ENCODE data around the gene ZKSCAN7.

Gene ZKSCAN7

DNA sequence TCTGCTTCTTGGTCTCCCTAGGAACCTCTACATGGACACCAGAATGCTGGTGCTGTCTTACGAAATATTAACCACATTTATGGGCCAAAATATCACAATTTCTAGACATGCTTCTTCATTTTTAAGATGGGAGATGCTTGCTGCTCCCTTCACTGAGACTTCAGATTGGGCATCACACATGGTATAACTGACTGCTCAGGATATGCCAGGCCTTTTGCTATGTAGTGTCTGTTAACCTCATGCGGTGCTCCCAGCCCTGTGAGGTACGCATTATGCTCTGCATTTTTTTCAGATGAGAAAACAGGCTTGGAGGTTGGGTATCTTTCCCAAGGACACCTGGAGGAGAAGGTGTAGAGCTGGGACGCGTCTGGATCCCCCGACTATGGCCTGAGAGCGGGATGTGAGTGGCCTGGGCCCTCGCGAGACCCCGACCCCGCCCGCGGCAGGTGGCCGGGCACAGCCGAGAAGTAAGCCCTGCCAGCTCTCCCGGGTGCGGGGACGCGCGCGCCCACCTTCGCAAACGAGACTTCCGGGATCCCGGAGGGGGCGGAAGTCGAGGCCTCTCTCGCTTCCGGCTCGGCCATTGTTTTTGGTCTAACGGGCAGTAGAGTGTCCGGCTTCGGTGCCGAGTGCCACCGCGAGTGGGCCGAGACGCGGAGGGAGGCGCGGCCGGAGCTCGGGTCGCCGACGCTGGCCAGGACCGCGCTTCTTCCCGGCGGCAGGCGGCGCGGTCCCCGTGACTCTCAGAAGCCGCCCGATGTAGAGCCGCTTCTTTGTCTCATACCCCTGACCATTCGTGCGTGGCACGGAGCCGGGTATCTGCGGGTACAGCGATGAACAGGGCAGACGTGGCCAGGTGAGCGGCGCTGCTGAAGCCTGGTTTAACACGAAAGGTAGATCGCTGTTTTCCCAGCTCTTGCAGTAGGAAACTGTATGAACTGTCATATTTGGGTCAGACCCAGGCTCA is at the start of gene ZKSCAN7:
TSS of gene ZKSCAN7 (plus strand) at position 568 of the 967 bp plus-strand sequence. CDS start 1,855 bp downstream, outside the sequence.
- TF ChIP-seq TCF12 (IDR thresholded peaks at IDR 0.05; ENCODE audit: low read depth), result no peak
- no peak for TF ChIP-seq NFIC (IDR thresholded peaks at IDR 0.05)
- no peak for TF ChIP-seq EP300 (IDR thresholded peaks at IDR 0.05; ENCODE audit: borderline replicate concordance)
- no peak for TF ChIP-seq CEBPB (IDR thresholded peaks at IDR 0.05)
- TF ChIP-seq TAF1 (IDR thresholded peaks at IDR 0.05; ENCODE audit: low read depth), result no peak
- TF ChIP-seq RAD21 (IDR thresholded peaks at IDR 0.05; ENCODE audit: low read depth), result no peak
- TF ChIP-seq MAX (IDR thresholded peaks at IDR 0.05), result no peak

GRCh38 chr3:44506556-44506955 is 48.4 kb upstream of the ZKSCAN7 start:
- TF ChIP-seq ZBTB7A (IDR thresholded peaks at IDR 0.05; ENCODE audit: low read depth), result no peak
- no peak for TF ChIP-seq RAD21 (IDR thresholded peaks at IDR 0.05; ENCODE audit: low read depth)
- TF ChIP-seq EGR1 (IDR thresholded peaks at IDR 0.05), result no peak
- no peak for TF ChIP-seq FOXM1 (IDR thresholded peaks at IDR 0.05; ENCODE audit: borderline replicate concordance, low read depth)

DNA sequence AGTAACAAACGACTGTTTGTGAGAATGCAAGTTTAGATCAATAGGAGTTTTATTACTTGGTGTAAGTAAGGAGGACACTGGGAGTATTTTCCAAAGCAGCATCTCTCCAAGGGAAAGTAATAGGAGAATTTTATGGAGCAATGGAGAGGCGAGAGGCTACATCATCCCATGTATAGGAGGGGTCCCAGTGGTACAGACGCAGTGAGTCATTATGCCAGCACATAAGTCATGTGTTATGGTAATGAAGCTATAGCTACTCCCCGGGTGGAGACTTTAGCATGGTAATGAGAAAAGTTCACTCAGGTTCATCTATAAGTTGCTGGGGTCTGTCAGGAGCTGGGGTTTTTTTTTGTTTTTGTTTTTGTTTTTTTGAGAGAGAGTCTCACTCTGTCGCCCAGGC is 48.0 kb upstream of the ZKSCAN7 start:
- TF ChIP-seq EGR1 (IDR thresholded peaks at IDR 0.05) (no peak), EP300 (IDR thresholded peaks at IDR 0.05; ENCODE audit: borderline replicate concordance) (no peak), YY1 (IDR thresholded peaks at IDR 0.05; ENCODE audit: low read depth) (no peak), NFIC (IDR thresholded peaks at IDR 0.05) (no peak), TAF1 (IDR thresholded peaks at IDR 0.05; ENCODE audit: low read depth) (no peak), TCF12 (IDR thresholded peaks at IDR 0.05; ENCODE audit: low read depth) (no peak), FOXM1 (IDR thresholded peaks at IDR 0.05; ENCODE audit: borderline replicate concordance, low read depth) (no peak), TEAD4 (IDR thresholded peaks at IDR 0.05) (no peak), RAD21 (IDR thresholded peaks at IDR 0.05; ENCODE audit: low read depth) (no peak), CEBPB (IDR thresholded peaks at IDR 0.05) (no peak)
- TF ChIP-seq, protein P1, sequence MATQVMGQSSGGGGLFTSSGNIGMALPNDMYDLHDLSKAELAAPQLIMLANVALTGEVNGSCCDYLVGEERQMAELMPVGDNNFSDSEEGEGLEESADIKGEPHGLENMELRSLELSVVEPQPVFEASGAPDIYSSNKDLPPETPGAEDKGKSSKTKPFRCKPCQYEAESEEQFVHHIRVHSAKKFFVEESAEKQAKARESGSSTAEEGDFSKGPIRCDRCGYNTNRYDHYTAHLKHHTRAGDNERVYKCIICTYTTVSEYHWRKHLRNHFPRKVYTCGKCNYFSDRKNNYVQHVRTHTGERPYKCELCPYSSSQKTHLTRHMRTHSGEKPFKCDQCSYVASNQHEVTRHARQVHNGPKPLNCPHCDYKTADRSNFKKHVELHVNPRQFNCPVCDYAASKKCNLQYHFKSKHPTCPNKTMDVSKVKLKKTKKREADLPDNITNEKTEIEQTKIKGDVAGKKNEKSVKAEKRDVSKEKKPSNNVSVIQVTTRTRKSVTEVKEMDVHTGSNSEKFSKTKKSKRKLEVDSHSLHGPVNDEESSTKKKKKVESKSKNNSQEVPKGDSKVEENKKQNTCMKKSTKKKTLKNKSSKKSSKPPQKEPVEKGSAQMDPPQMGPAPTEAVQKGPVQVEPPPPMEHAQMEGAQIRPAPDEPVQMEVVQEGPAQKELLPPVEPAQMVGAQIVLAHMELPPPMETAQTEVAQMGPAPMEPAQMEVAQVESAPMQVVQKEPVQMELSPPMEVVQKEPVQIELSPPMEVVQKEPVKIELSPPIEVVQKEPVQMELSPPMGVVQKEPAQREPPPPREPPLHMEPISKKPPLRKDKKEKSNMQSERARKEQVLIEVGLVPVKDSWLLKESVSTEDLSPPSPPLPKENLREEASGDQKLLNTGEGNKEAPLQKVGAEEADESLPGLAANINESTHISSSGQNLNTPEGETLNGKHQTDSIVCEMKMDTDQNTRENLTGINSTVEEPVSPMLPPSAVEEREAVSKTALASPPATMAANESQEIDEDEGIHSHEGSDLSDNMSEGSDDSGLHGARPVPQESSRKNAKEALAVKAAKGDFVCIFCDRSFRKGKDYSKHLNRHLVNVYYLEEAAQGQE (IDR thresholded peaks at IDR 0.05; ENCODE audit: low read depth), result no peak
- TF ChIP-seq, protein P2, sequence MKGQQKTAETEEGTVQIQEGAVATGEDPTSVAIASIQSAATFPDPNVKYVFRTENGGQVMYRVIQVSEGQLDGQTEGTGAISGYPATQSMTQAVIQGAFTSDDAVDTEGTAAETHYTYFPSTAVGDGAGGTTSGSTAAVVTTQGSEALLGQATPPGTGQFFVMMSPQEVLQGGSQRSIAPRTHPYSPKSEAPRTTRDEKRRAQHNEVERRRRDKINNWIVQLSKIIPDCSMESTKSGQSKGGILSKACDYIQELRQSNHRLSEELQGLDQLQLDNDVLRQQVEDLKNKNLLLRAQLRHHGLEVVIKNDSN (IDR thresholded peaks at IDR 0.05), result no peak

- TF ChIP-seq TEAD4 (IDR thresholded peaks at IDR 0.05), result no peak
- TF ChIP-seq, protein P2 (IDR thresholded peaks at IDR 0.05), result no peak
- no peak for TF ChIP-seq TCF12 (IDR thresholded peaks at IDR 0.05; ENCODE audit: low read depth)
- no peak for TF ChIP-seq CEBPB (IDR thresholded peaks at IDR 0.05)
- no peak for TF ChIP-seq MAX (IDR thresholded peaks at IDR 0.05)
- TF ChIP-seq, protein P1 (IDR thresholded peaks at IDR 0.05; ENCODE audit: low read depth), result no peak
- no peak for TF ChIP-seq TAF1 (IDR thresholded peaks at IDR 0.05; ENCODE audit: low read depth)
- no peak for TF ChIP-seq ZBTB7A (IDR thresholded peaks at IDR 0.05; ENCODE audit: low read depth)
- no peak for TF ChIP-seq YY1 (IDR thresholded peaks at IDR 0.05; ENCODE audit: low read depth)
- TF ChIP-seq NFIC (IDR thresholded peaks at IDR 0.05), result no peak
- no peak for TF ChIP-seq EGR1 (IDR thresholded peaks at IDR 0.05)
- TF ChIP-seq FOXM1 (IDR thresholded peaks at IDR 0.05; ENCODE audit: borderline replicate concordance, low read depth), result no peak
- no peak for TF ChIP-seq EP300 (IDR thresholded peaks at IDR 0.05; ENCODE audit: borderline replicate concordance)
- TF ChIP-seq RAD21 (IDR thresholded peaks at IDR 0.05; ENCODE audit: low read depth), result no peak
- no peak for TF ChIP-seq CREB1 (IDR thresholded peaks at IDR 0.05; ENCODE audit: low read depth)
Observed at GRCh38 chr3:44509393-44509921, 45.5 kb upstream of the ZKSCAN7 start.

- TF ChIP-seq MAX (IDR thresholded peaks at IDR 0.05) (no peak), RAD21 (IDR thresholded peaks at IDR 0.05; ENCODE audit: low read depth) (no peak), CEBPB (IDR thresholded peaks at IDR 0.05) (no peak), EGR1 (IDR thresholded peaks at IDR 0.05) (no peak), NFIC (IDR thresholded peaks at IDR 0.05) (no peak), FOXM1 (IDR thresholded peaks at IDR 0.05; ENCODE audit: borderline replicate concordance, low read depth) (no peak), CREB1 (IDR thresholded peaks at IDR 0.05; ENCODE audit: low read depth) (no peak), TEAD4 (IDR thresholded peaks at IDR 0.05) (no peak), YY1 (IDR thresholded peaks at IDR 0.05; ENCODE audit: low read depth) (no peak), TAF1 (IDR thresholded peaks at IDR 0.05; ENCODE audit: low read depth) (no peak), TCF12 (IDR thresholded peaks at IDR 0.05; ENCODE audit: low read depth) (no peak), EP300 (IDR thresholded peaks at IDR 0.05; ENCODE audit: borderline replicate concordance) (no peak)
Observed at GRCh38 chr3:44510000-44510368, 45.0 kb upstream of the ZKSCAN7 start.
